GM10266 (cell line): Measurements from ENCODE around the gene NCBP1.
"Not testable (repeated sequence)": the region's sequence is repeated elsewhere in the genome, so short reads cannot be mapped to it uniquely, and the experiment has no call there.

ENCODE experiments used
- DNase-seq: peaks from one replicate; pipeline ENCODE4 v3.0.0; 2012; ENCODE audit errors: extremely low spot score
- CTCF ChIP-seq: IDR thresholded peaks from 2 replicates; pipeline ENCODE4 v1.5.1; 2012; ENCODE audit warnings: mild to moderate bottlenecking, low read depth; ENCODE audit not compliant: control insufficient read depth, insufficient read depth; ENCODE audit errors: missing control alignments

NCBP1 gene

GRCh38 chr9:97632985-97633858 lies at the start of gene NCBP1, which contains the start of gene TSTD2:
Gene NCBP1 (plus strand): TSS chr9:97633821. CDS start chr9:97633882, 61 bp downstream.
Gene TSTD2 (minus strand): TSS chr9:97633368. CDS start chr9:97627562, 5,806 bp downstream.
- no peak for TF ChIP-seq CTCF
- peak; percentile 92 for DNase-seq

- DNase-seq = not testable (repeated sequence)
Measured at GRCh38 chr9:97584778-97585177, 48.8 kb upstream of the NCBP1 start.

GRCh38 chr9:97586909-97587308 lies 46.7 kb upstream of the NCBP1 start:
- not testable (repeated sequence) for DNase-seq

GRCh38 chr9:97591535-97591934 lies 42.1 kb upstream of the NCBP1 start:
- TF ChIP-seq CTCF = peak; percentile 12
- DNase-seq = no peak

- no peak for TF ChIP-seq CTCF
- DNase-seq = no peak
Measured at GRCh38 chr9:97592126-97592525, 41.5 kb upstream of the NCBP1 start.

GRCh38 chr9:97593960-97594359 lies 39.7 kb upstream of the NCBP1 start:
- TF ChIP-seq CTCF = no peak

GRCh38 chr9:97594381-97594921 lies 39.2 kb upstream of the NCBP1 start:
- DNase-seq = no peak
- TF ChIP-seq CTCF = no peak

More at GRCh38 chr9:97593960-97594359, 39.7 kb upstream of the NCBP1 start:
- DNase-seq = no peak

GRCh38 chr9:97596906-97597305 lies 36.7 kb upstream of the NCBP1 start:
- no peak for DNase-seq
- TF ChIP-seq CTCF = no peak
